GM18517 (cell line): ENCODE results near the gene SORCS2.

Source experiments
- ATAC-seq: cut with Tn5 transposase; IDR thresholded peaks from one replicate; pipeline ENCODE4 v1.9.1; 2021; ENCODE audit warnings: mild to moderate bottlenecking, moderate library complexity; ENCODE audit not compliant: unreplicated experiment

SORCS2 gene

GRCh38 chr4:7744142-7744804, 551.9 kb downstream of the SORCS2 start:
- ATAC-seq = no peak

GRCh38 chr4:7745301-7745885, 553.1 kb downstream of the SORCS2 start:
- ATAC-seq = no peak

- ATAC-seq = no peak
Observed at GRCh38 chr4:7746351-7747061, 554.2 kb downstream of the SORCS2 start.

GRCh38 chr4:7747062-7747385, 554.7 kb downstream of the SORCS2 start:
- no peak for ATAC-seq

DNA sequence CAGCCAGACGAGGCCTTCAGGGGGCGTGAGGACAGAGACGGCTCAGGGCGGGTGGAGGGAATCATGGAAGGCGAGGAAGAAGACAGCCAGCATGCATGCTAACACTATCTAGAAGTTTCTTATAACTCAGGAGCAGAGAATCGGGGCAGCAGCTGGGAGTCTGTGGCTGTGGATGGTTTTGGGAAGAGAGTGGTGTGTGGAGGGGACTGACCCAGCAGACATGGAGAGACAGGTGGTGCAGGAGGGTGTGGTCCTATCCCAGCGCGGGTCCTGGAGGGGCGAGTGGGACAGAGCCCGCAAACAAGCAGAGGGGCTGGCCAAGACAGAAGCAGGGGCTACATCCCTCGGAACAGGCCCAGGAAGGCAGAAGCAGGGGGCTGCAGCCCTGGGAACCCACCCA, 555.2 kb downstream of the SORCS2 start:
- no peak for ATAC-seq

GRCh38 chr4:7750523-7750922, 558.2 kb downstream of the SORCS2 start:
- no peak for ATAC-seq

GRCh38 chr4:7750972-7751371, 558.6 kb downstream of the SORCS2 start:
- ATAC-seq = no peak

GRCh38 chr4:7752649-7753048, 560.3 kb downstream of the SORCS2 start:
- ATAC-seq = no peak

DNA sequence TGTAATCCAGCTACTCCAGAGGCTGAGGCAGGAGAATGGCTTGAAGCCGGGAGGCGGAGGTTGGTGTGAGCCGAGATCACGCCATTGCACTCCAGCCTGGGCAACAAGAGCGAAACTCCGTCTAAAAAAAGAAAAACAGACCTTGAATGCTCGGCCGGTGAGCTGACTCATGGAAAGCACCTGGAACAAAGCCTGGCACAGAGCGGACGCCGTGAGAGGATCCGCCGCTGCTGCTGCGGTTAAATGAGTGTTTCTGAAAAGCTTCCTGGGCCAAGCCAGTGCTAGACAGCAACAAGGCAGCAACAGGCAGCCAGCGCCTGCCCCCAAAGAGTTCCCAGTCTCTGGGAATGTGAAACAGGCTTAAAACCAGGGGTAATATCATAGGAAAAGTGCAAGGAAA, 560.9 kb downstream of the SORCS2 start:
- ATAC-seq = no peak

DNA sequence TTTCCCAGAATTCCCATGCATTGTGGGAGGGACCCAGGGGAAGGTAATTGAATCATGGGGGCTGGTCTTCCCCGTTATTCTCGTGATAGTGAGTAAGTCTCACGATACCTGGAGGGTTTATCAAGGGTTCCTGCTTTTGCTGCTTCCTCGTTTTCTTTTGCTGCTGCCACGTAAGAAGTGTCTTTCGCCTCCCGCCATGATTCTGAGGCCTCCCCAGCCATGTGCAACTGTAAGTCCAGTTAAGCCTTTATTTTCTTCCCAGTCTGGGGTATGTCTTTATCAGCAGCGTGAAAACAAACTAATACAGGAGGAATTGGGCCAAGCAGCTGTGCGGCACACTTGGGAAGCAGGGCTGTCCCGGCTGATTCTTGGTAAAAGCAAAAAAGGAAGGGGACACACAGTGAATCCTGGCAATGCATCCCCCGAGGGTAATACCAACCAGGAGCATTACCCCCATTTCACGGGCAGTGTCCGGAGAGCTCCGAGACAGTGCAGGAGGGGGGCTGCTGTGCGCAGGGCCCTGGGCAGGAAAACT, 561.7 kb downstream of the SORCS2 start:
- ATAC-seq = no peak

GRCh38 chr4:7754565-7755262, 562.4 kb downstream of the SORCS2 start:
- ATAC-seq = no peak

DNA sequence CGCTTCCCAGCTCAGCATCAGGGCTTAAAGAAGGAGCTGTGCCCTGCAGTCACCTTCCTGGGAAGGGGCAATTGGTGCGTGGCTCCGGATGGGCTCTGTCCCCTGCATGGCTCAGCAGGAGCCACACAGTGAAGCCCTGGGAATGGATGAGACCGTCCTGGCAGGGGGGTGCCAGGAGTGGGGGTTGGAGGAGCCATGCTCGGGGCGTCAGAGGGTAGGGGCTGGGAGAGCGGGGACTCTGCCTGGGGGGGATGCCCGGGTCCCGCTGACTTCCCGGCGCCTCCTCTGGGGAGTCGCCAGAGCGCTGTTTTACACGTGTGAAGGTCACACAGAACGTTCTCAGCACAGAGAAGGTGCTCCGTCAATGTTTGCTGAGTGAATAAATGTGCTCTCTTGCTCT, 563.2 kb downstream of the SORCS2 start:
- no peak for ATAC-seq

DNA sequence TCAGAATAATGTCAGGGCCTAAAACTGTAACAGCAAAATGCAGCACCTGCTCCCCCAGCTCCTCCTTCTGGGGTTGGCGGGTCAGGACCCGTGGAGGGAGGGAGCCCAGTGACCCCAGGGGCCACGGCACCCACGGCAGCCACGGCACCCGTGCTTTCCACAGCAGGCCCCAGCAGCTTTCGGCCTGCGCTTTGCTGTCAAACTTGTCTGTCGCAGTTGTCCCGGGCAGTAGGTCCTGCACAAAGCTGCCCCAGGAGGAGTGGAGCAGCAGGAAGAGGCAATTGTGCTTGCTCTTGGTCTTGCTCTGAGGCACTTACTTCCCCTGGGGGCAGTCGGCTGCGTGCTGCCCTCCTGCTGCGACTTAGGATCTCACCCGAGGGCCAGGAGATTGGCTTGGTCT, 563.7 kb downstream of the SORCS2 start:
- no peak for ATAC-seq

GRCh38 chr4:7756561-7757355, 564.4 kb downstream of the SORCS2 start:
- ATAC-seq = no peak

GRCh38 chr4:7757501-7758471, 565.4 kb downstream of the SORCS2 start:
- ATAC-seq = no peak

GRCh38 chr4:7758476-7758875, 566.1 kb downstream of the SORCS2 start:
- ATAC-seq = no peak

DNA sequence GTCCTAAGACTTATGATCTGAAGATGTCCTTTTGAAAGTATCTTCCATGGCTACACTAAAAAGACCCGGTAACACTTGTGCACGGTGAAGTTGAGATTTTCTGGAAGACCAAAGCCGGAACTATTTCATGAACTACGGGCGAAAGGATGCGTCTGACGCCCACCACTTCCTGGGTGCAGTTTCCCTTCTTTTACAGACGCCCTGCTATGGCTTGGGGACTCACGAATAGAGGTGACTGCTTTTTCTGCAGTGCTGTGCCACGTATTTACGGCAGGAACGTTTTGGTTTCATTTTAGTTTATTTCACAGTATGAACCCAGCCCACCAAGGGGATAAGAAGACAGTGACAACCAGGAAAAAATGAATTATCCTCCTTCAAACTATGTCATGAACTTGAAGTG, 566.9 kb downstream of the SORCS2 start:
- ATAC-seq = no peak

DNA sequence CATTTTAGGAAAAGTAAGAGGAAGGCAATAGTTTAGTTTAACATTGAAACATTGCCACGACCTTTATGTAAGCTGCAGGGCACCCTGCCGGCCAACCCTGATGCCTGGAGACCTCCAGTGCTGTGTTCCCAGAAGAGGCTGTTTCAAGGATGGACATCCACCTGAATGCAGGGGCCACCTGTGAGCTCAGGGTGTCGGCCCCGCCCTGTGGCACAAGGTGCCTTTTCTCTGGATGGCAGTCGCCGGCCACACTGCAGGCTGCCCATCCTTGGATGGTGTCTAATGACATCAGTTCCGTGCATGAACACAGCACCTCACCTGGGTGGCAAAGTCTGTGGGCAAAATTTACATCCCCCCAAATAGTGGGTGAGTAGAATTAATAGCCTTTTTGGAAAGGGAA, 567.3 kb downstream of the SORCS2 start:
- no peak for ATAC-seq

DNA sequence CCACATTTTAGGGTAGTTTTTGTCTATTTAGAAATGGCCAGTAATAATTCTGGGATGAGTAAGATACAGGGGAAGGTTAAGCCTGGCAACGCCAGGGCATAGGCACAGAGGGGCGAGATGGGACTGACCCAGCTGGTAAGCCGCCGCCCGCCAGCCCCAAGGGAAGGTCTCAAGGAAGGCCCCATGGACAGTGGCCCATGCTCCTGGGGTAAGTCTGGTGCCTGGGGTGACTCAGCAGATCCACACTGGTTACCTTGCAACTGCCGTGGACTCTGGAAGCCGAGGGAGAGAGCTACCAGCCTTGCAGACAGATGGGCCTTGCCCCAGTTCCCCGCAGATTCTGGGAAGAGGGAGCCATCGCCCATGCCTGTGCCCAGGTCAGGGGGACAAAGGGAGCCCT, 567.9 kb downstream of the SORCS2 start:
- no peak for ATAC-seq

DNA sequence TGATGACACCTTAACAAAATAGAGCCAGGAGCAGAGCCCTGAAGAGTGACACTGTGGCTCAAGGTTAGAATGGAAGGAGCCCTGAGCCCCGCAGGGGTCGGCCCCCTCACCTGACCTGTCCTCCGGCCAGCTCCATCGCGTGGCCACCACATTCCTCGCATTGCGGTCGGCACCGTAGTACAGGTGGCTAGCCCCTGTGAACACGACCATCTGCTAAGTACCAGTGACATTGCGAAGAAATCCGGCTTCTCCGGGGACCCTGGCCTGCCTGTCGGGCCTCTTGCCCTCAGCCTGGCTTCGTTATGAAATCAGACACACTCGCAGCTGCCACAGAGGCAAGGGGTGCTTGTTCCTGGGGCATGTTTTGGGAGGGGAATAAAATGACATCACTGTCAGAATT, 568.4 kb downstream of the SORCS2 start:
- ATAC-seq = no peak
